Suppressor macrophage treated with lipopolysaccharide for 4 hours (primary cell): Measurements from ENCODE around the gene ALAS2.
A peak's percentile ranks its signal among the peaks of the same experiment; 100 is the strongest.
"Not testable (repeated sequence)": the region's sequence is repeated elsewhere in the genome, so short reads cannot be mapped to it uniquely, and the experiment has no call there.

Source experiments
- DNase-seq: peaks from one replicate; pipeline ENCODE4 v3.0.0-alpha.2; 2020

The ALAS2 gene

GRCh38 chrX:55005256-55005655 is 25.5 kb downstream of the ALAS2 start:
- DNase-seq: peak; percentile 62

DNA sequence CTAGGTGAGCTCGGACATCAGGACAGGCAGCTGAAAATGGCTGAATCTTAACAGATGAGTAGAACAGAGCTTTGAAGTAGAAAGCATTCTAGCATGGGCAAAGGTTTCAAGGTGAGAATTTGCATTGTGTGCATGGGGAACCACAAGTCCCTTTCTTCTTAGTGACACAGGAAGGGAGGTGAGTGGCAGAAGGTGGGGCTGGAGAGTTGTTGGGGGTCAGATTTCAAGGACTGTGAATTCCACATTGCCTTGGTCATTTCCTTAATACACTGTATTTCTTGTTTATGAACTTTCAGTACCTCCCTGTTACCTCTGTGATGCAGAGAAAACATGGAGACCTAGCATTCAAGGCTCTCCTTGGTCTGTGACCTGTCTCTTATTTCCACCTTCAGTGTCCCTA is 26.5 kb downstream of the ALAS2 start:
- DNase-seq: no peak

- peak; percentile 94 for DNase-seq
Observed at GRCh38 chrX:54999717-55000598, 30.8 kb downstream of the ALAS2 start, which contains the start of gene APEX2. APEX2 (plus strand) TSS chrX:55000363; CDS start chrX:55000423, 60 bp downstream.

DNA sequence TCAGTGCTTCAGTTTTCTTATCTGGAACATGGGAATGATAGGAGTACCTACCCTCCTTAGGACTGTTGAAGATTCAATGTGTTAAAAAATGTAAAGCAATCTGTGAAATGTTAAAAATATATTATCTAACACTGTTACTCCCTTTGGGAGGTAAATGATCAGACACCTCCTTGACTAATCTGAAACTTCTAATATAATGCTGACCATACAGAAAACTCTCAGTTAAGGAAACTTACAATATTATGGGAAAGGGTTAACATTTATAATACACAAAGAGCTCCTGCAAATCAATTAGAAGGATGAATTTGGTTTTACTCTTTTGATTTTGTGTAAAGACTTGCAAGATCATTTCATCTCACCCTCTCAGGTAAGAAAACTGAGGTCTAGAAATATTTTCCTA is 35.2 kb downstream of the ALAS2 start:
- no peak for DNase-seq

DNA sequence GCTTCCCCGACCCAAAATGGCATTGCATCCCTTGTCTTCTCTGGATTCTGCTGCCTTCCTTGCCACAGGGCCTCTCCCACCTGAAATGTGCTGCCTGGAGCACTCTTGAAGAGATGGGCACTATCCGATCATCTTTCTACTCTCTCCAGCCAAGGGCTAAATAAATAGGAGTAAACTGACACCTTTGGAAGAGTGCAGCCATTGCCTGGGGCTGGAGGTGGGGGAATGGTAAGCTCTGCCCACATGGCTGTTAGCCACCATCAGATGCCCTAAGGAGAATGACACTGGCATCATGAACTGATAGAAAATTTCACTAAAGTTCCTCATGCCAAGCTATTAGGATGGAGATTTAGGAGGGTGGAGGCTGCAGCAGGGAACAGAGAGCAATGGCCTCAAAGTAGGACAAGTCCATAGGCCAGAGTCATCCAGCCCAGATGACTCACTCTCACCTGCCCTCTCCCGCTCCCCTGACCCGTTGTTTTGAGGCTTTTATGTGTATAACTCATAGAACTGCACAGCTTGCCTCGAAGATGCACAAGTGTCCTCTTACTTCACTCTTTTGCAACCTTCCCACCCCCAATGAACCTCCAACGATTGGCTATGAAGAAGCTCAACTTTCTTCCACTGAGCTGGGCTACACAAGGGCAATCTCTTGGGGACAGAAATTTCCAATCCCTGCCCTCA is 36.0 kb downstream of the ALAS2 start:
- peak; percentile 47 for DNase-seq

DNA sequence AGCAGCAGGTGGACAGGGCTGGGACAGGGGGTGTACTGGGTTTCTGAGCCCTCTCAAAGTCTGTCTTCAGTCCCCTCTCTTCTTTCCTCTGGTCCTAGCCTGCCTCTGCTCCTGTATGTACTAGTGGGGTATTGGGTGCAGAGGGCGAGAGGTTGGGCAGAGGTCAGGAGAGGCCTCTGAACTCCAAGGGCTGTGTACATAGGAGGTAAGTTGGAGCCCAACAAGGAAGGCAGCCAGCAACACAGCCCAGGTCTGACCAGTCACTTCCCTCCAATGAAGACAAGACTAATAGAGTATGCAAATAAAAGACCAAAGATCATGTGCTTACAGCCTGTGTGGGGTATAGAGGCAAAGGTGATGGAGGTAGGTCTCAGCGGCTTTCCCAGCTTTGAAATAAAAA is 36.7 kb downstream of the ALAS2 start, which contains the start of gene PFKFB1:
PFKFB1 (minus strand) TSS at position 90 of the 400 bp plus-strand sequence. CDS start 181 bp downstream, outside the sequence.
- DNase-seq: no peak

DNA sequence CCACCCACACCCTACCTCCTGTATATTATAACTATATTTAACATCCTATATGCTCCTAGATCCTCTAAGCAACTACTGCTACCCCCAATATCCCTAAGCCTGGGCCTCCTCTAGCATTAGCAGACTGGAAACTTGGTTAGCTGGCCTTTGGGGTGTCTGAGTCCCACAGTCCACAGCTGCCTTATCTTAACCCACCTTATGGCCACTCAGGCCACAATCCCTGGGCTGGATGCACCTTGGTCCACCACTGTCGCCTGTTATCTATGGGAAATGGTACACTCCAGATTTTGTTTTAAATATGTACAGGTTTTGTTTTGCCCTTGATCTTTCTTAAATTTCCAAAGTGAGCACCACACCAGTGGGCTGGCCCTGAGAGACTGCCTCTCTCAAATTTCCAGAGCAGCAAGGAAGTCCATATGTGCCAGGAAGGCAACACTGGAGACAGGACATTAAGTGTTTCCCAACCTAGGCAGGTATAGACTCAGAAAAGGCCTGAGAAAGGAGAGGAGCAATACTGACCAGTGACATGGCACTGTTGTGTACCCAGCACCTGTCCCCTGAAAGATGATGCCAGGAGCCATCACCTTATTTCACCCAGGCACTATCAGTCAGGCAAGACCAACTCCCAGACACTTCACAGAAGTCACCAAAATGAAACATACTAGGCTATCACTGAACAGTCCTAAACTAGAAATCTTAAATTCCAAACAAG is 37.7 kb downstream of the ALAS2 start:
- no peak for DNase-seq

DNA sequence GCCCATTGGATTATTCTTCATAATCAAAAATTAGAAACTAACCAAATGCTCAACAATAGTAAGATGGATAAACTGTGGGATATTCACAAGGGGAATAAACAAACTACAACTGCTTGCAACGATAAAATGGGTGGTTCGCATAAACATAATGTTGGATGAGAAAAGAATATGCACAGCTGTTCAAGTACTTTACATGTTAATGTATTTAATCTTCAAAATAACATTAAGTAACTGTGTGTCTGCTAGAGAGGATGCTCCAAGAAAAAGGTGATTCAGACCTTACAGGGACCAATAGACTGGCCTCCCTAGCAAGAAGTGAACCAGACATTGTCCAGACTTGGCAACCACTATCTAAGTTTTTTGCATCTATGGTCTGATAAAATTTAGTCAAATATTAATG is 39.1 kb downstream of the ALAS2 start:
- no peak for DNase-seq

- not testable (repeated sequence) for DNase-seq
Observed at GRCh38 chrX:54983306-54983705, 47.5 kb downstream of the ALAS2 start.

DNA sequence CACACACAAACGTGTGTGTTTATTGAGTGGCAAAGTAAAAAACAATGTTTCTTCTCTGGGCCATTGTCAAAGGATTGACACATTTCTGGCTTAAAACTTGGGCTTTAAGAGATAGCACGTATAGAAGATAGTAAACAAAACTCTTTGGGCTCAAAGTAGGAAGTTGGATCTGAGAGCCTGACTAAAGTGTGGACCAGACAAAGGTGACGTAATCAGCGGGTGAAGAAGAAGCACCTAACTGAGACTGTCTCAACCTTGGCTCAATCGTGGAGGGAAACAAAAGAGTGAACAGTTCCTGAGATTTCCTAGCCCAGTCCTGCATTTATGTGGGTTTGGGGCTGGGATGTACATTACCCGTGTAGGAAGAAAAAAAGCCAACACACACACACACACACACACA is 50.4 kb downstream of the ALAS2 start:
- DNase-seq: no peak

GRCh38 chrX:54979432-54979831 is 51.3 kb downstream of the ALAS2 start:
- no peak for DNase-seq

- no peak for DNase-seq
Observed at GRCh38 chrX:54978448-54978847, 52.3 kb downstream of the ALAS2 start.

- no peak for DNase-seq
Observed at GRCh38 chrX:54977387-54977786, 53.4 kb downstream of the ALAS2 start.

- no peak for DNase-seq
Observed at GRCh38 chrX:54964766-54965497, 65.8 kb downstream of the ALAS2 start.

GRCh38 chrX:54961750-54962149 is 69.0 kb downstream of the ALAS2 start:
- no peak for DNase-seq
